HepG2 (cell line): ENCODE data around the gene PCDHB11. TPM values are rescaled to one million over a fixed set of nuclear protein-coding genes. Genes with fewer than 3 reads are reported as not detected.

Experiments used
- EZH2 ChIP-seq: conservative IDR thresholded peaks from 2 replicates; pipeline ENCODE4 v1.6.1; 2012; ENCODE audit warnings: mild to moderate bottlenecking, low read depth, low read length, moderate library complexity
- FOXP4 ChIP-seq: sonication (generic); formaldehyde crosslinking; IDR thresholded peaks from 2 replicates; pipeline ENCODE4 v1.4.0; 2020; ENCODE audit warnings: missing genetic modification reagents
- GATA4 ChIP-seq: sonication (generic); IDR thresholded peaks from 2 replicates; pipeline ENCODE4 v1.6.1; 2016; ENCODE audit warnings: antibody characterized with exemption, low read depth, borderline replicate concordance
- HDAC2 ChIP-seq: sonication (generic); formaldehyde crosslinking; IDR thresholded peaks from 2 replicates; pipeline ENCODE4 v1.4.0; 2020; ENCODE audit warnings: missing genetic modification reagents
- JUNB ChIP-seq: sonication (generic); formaldehyde crosslinking; IDR thresholded peaks from 2 replicates; pipeline ENCODE4 v1.8.0; 2022; ENCODE audit warnings: missing genetic modification reagents, mild to moderate bottlenecking, borderline replicate concordance
- NFIB ChIP-seq: sonication (generic); formaldehyde crosslinking; IDR thresholded peaks from 2 replicates; pipeline ENCODE4 v1.9.0; 2021; ENCODE audit warnings: missing genetic modification reagents, mild to moderate bottlenecking, borderline replicate concordance
- NFYB ChIP-seq: sonication (generic); formaldehyde crosslinking; IDR thresholded peaks from 2 replicates; pipeline ENCODE4 v1.4.0; 2020; ENCODE audit warnings: missing genetic modification reagents
- SP140L ChIP-seq: sonication (generic); formaldehyde crosslinking; IDR thresholded peaks from 2 replicates; pipeline ENCODE4 v1.4.0; 2020; ENCODE audit warnings: missing genetic modification reagents, borderline replicate concordance
- ZNF205 ChIP-seq: IDR thresholded peaks from 2 replicates; pipeline ENCODE4 v1.6.1; 2018; ENCODE audit warnings: missing biosample characterization, missing genetic modification reagents
- ZNF263 ChIP-seq: sonication (generic); formaldehyde crosslinking; IDR thresholded peaks from 2 replicates; pipeline ENCODE4 v1.4.0; 2020; ENCODE audit warnings: missing genetic modification reagents
- ZNF329 ChIP-seq: sonication (generic); formaldehyde crosslinking; IDR thresholded peaks from 2 replicates; pipeline ENCODE4 v1.9.0; 2021; ENCODE audit warnings: low read depth, mild to moderate bottlenecking, missing genetic modification reagents
- ZNF557 ChIP-seq: sonication (generic); formaldehyde crosslinking; IDR thresholded peaks from 2 replicates; pipeline ENCODE4 v1.4.0; 2020; ENCODE audit warnings: missing genetic modification reagents
- ZUFSP ChIP-seq: sonication (generic); formaldehyde crosslinking; IDR thresholded peaks from 2 replicates; pipeline ENCODE4 v1.9.0; 2021; ENCODE audit warnings: missing genetic modification reagents, mild to moderate bottlenecking, borderline replicate concordance
- polyA plus RNA-seq, 8 experiments: library from polyadenylated mRNA; depleted of rRNA in 3 of 8; stranded (reverse) in 7 of 8; unstranded in 1 of 8; fragments of >200 nt; fragmentation: Illumina TruSeq in 4 of 8; extraction: Trizol in 4 of 8; gene quantifications; 2 replicates each; pipeline versions ENCODE4 v1.2.1 to v1.2.3, GENCODE V29; 2011 to 2016; ENCODE audit warnings: low read depth in 4 of 8, missing spikeins in 1 of 8, mixed read lengths in 1 of 8; ENCODE audit not compliant: insufficient read depth in 1 of 8
- total RNA-seq, 5 experiments: library from RNA; depleted of rRNA; stranded (reverse); fragments of >200 nt; fragmentation: Illumina TruSeq; extraction: Trizol; gene quantifications; 2 replicates each; pipeline ENCODE4 v1.2.3, GENCODE V29; 2016; ENCODE audit warnings: low read depth in 1 of 5

The PCDHB11 gene
- total and polyA plus RNA-seq, 2 of the 13 experiments (the other 11 are each of a cell fraction or from before 2014, with no cell fraction given) = 0.07 TPM; not detected in 1

- TF ChIP-seq FOXP4 = no peak
- TF ChIP-seq HDAC2 (CRISPR knock-in tag) = no peak
- no peak for TF ChIP-seq EZH2
- no peak for TF ChIP-seq ZUFSP (CRISPR knock-in tag)
- TF ChIP-seq SP140L (CRISPR knock-in tag) = no peak
- no peak for TF ChIP-seq JUNB (CRISPR knock-in tag)
- TF ChIP-seq NFYB (CRISPR knock-in tag) = no peak
- no peak for TF ChIP-seq ZNF205 (CRISPR knock-in tag)
- TF ChIP-seq ZNF263 (CRISPR knock-in tag) = no peak
- TF ChIP-seq NFIB (CRISPR knock-in tag) = no peak
- no peak for TF ChIP-seq ZNF329 (CRISPR knock-in tag)
- TF ChIP-seq ZNF557 (CRISPR knock-in tag) = no peak
- TF ChIP-seq GATA4 = no peak
These were observed 51.1 kb downstream of the PCDHB11 start (continued) for GRCh38 chr5:141250576-141250975.

Other genes starting within 250 kb of the PCDHB11 start
Only the 30 nearest of the 37 such genes appear.
- not detected in 2 replicates for gene PCDHB1, start 148.3 kb upstream of the PCDHB11 start, total RNA-seq (2016; rRNA removed; fragmentation: Illumina TruSeq; extraction: Trizol)
- not detected in 2 replicates for gene PCDHB1, start 148.3 kb upstream of the PCDHB11 start, polyA plus RNA-seq (2011; rRNA removed)
- 3.6 and 7.1 TPM in 2 replicates for gene PCDHB2, start 105.0 kb upstream of the PCDHB11 start, total RNA-seq (2016; rRNA removed; fragmentation: Illumina TruSeq; extraction: Trizol)
- gene PCDHB2, start 105.0 kb upstream of the PCDHB11 start, polyA plus RNA-seq (2011; rRNA removed) = 7.5 and 8.1 TPM in 2 replicates
- 0.27 and 0.29 TPM in 2 replicates for gene PCDHB3, start 99.2 kb upstream of the PCDHB11 start, total RNA-seq (2016; rRNA removed; fragmentation: Illumina TruSeq; extraction: Trizol)
- 0.25 and 0.31 TPM in 2 replicates for gene PCDHB3, start 99.2 kb upstream of the PCDHB11 start, polyA plus RNA-seq (2011; rRNA removed)
- gene PCDHB4, start 77.8 kb upstream of the PCDHB11 start, total RNA-seq (2016; rRNA removed; fragmentation: Illumina TruSeq; extraction: Trizol) = 0.13 TPM in 1 of 2 replicates, not detected in the other
- 0.08 and 0.13 TPM in 2 replicates for gene PCDHB4, start 77.8 kb upstream of the PCDHB11 start, polyA plus RNA-seq (2011; rRNA removed)
- 0.07 TPM in 1 of 2 replicates, not detected in the other for gene PCDHB5, start 64.4 kb upstream of the PCDHB11 start, total RNA-seq (2016; rRNA removed; fragmentation: Illumina TruSeq; extraction: Trizol)
- gene PCDHB5, start 64.4 kb upstream of the PCDHB11 start, polyA plus RNA-seq (2011; rRNA removed) = 0.03 and 0.08 TPM in 2 replicates
- gene PCDHB6, start 49.6 kb upstream of the PCDHB11 start, total RNA-seq (2016; rRNA removed; fragmentation: Illumina TruSeq; extraction: Trizol) = 0.04 TPM in 1 of 2 replicates, not detected in the other
- 0.01 TPM in 1 of 2 replicates, not detected in the other for gene PCDHB6, start 49.6 kb upstream of the PCDHB11 start, polyA plus RNA-seq (2011; rRNA removed)
- gene PCDHB7, start 27.0 kb upstream of the PCDHB11 start, total RNA-seq (2016; rRNA removed; fragmentation: Illumina TruSeq; extraction: Trizol) = 0.02 TPM in 1 of 2 replicates, not detected in the other
- gene PCDHB7, start 27.0 kb upstream of the PCDHB11 start, polyA plus RNA-seq (2011; rRNA removed) = 0.03 TPM in 1 of 2 replicates, not detected in the other
- gene PCDHB8, start 21.8 kb upstream of the PCDHB11 start, total RNA-seq (2016; rRNA removed; fragmentation: Illumina TruSeq; extraction: Trizol) = 0.34 and 0.82 TPM in 2 replicates
- 0.26 and 0.33 TPM in 2 replicates for gene PCDHB8, start 21.8 kb upstream of the PCDHB11 start, polyA plus RNA-seq (2011; rRNA removed)
- 0.41 and 0.60 TPM in 2 replicates for gene PCDHB16, start 17.2 kb upstream of the PCDHB11 start, total RNA-seq (2016; rRNA removed; fragmentation: Illumina TruSeq; extraction: Trizol)
- gene PCDHB16, start 17.2 kb upstream of the PCDHB11 start, polyA plus RNA-seq (2011; rRNA removed) = 0.66 and 0.89 TPM in 2 replicates
- gene PCDHB9, start 12.5 kb upstream of the PCDHB11 start, total RNA-seq (2016; rRNA removed; fragmentation: Illumina TruSeq; extraction: Trizol) = 0.18 TPM in 1 of 2 replicates, not detected in the other
- gene PCDHB9, start 12.5 kb upstream of the PCDHB11 start, polyA plus RNA-seq (2011; rRNA removed) = 0.17 and 0.33 TPM in 2 replicates
- gene PCDHB10, start 7.3 kb upstream of the PCDHB11 start, total RNA-seq (2016; rRNA removed; fragmentation: Illumina TruSeq; extraction: Trizol) = not detected in 2 replicates
- 0.05 and 0.09 TPM in 2 replicates for gene PCDHB10, start 7.3 kb upstream of the PCDHB11 start, polyA plus RNA-seq (2011; rRNA removed)
- 0.04 TPM in 1 of 2 replicates, not detected in the other for gene PCDHB12, start 9.1 kb downstream of the PCDHB11 start, total RNA-seq (2016; rRNA removed; fragmentation: Illumina TruSeq; extraction: Trizol)
- 0.03 TPM in 2 replicates for gene PCDHB12, start 9.1 kb downstream of the PCDHB11 start, polyA plus RNA-seq (2011; rRNA removed)
- 0.52 and 0.80 TPM in 2 replicates for gene PCDHB13, start 14.3 kb downstream of the PCDHB11 start, total RNA-seq (2016; rRNA removed; fragmentation: Illumina TruSeq; extraction: Trizol)
- gene PCDHB13, start 14.3 kb downstream of the PCDHB11 start, polyA plus RNA-seq (2011; rRNA removed) = 0.57 and 0.63 TPM in 2 replicates
- gene PCDHB14, start 23.7 kb downstream of the PCDHB11 start, total RNA-seq (2016; rRNA removed; fragmentation: Illumina TruSeq; extraction: Trizol) = 0.32 and 0.40 TPM in 2 replicates
- 0.37 and 0.73 TPM in 2 replicates for gene PCDHB14, start 23.7 kb downstream of the PCDHB11 start, polyA plus RNA-seq (2011; rRNA removed)
- gene PCDHB15, start 45.8 kb downstream of the PCDHB11 start, total RNA-seq (2016; rRNA removed; fragmentation: Illumina TruSeq; extraction: Trizol) = 0.22 and 0.27 TPM in 2 replicates
- gene PCDHB15, start 45.8 kb downstream of the PCDHB11 start, polyA plus RNA-seq (2011; rRNA removed) = 0.26 and 0.48 TPM in 2 replicates
- 0.13 TPM in 1 of 2 replicates, not detected in the other for gene SLC25A2, start 104.4 kb downstream of the PCDHB11 start, total RNA-seq (2016; rRNA removed; fragmentation: Illumina TruSeq; extraction: Trizol)
- not detected in 2 replicates for gene SLC25A2, start 104.4 kb downstream of the PCDHB11 start, polyA plus RNA-seq (2011; rRNA removed)
- 61.5 and 96.6 TPM in 2 replicates for gene TAF7, start 121.2 kb downstream of the PCDHB11 start, total RNA-seq (2016; rRNA removed; fragmentation: Illumina TruSeq; extraction: Trizol)
- 36.5 and 41.6 TPM in 2 replicates for gene TAF7, start 121.2 kb downstream of the PCDHB11 start, polyA plus RNA-seq (2011; rRNA removed)
- gene PCDHGA1, start 130.9 kb downstream of the PCDHB11 start, total RNA-seq (2016; rRNA removed; fragmentation: Illumina TruSeq; extraction: Trizol) = 0.04 and 0.31 TPM in 2 replicates
- gene PCDHGA1, start 130.9 kb downstream of the PCDHB11 start, polyA plus RNA-seq (2011; rRNA removed) = 0.40 TPM in 2 replicates
- 0.04 TPM in 1 of 2 replicates, not detected in the other for gene PCDHGA2, start 139.1 kb downstream of the PCDHB11 start, total RNA-seq (2016; rRNA removed; fragmentation: Illumina TruSeq; extraction: Trizol)
- 0.09 and 0.11 TPM in 2 replicates for gene PCDHGA2, start 139.1 kb downstream of the PCDHB11 start, polyA plus RNA-seq (2011; rRNA removed)
- gene PCDHGA3, start 144.2 kb downstream of the PCDHB11 start, total RNA-seq (2016; rRNA removed; fragmentation: Illumina TruSeq; extraction: Trizol) = not detected in 2 replicates
- gene PCDHGA3, start 144.2 kb downstream of the PCDHB11 start, polyA plus RNA-seq (2011; rRNA removed) = 0.03 and 0.05 TPM in 2 replicates
- 0.95 and 2.6 TPM in 2 replicates for gene PCDHGB1, start 150.5 kb downstream of the PCDHB11 start, total RNA-seq (2016; rRNA removed; fragmentation: Illumina TruSeq; extraction: Trizol)
- gene PCDHGB1, start 150.5 kb downstream of the PCDHB11 start, polyA plus RNA-seq (2011; rRNA removed) = 0.95 and 1.0 TPM in 2 replicates
- 0.15 and 0.58 TPM in 2 replicates for gene PCDHGA4, start 155.4 kb downstream of the PCDHB11 start, total RNA-seq (2016; rRNA removed; fragmentation: Illumina TruSeq; extraction: Trizol)
- 0.39 and 0.49 TPM in 2 replicates for gene PCDHGA4, start 155.4 kb downstream of the PCDHB11 start, polyA plus RNA-seq (2011; rRNA removed)
- gene PCDHGB2, start 160.4 kb downstream of the PCDHB11 start, total RNA-seq (2016; rRNA removed; fragmentation: Illumina TruSeq; extraction: Trizol) = 0.64 and 0.77 TPM in 2 replicates
- 0.80 and 0.82 TPM in 2 replicates for gene PCDHGB2, start 160.4 kb downstream of the PCDHB11 start, polyA plus RNA-seq (2011; rRNA removed)
- 0.11 and 0.27 TPM in 2 replicates for gene PCDHGA5, start 164.5 kb downstream of the PCDHB11 start, total RNA-seq (2016; rRNA removed; fragmentation: Illumina TruSeq; extraction: Trizol)
- gene PCDHGA5, start 164.5 kb downstream of the PCDHB11 start, polyA plus RNA-seq (2011; rRNA removed) = 0.32 and 0.40 TPM in 2 replicates
- gene PCDHGB3, start 170.6 kb downstream of the PCDHB11 start, total RNA-seq (2016; rRNA removed; fragmentation: Illumina TruSeq; extraction: Trizol) = 0.13 and 0.40 TPM in 2 replicates
- 0.44 and 0.67 TPM in 2 replicates for gene PCDHGB3, start 170.6 kb downstream of the PCDHB11 start, polyA plus RNA-seq (2011; rRNA removed)
- 0.13 and 0.33 TPM in 2 replicates for gene PCDHGA6, start 174.3 kb downstream of the PCDHB11 start, total RNA-seq (2016; rRNA removed; fragmentation: Illumina TruSeq; extraction: Trizol)
- 0.51 and 0.54 TPM in 2 replicates for gene PCDHGA6, start 174.3 kb downstream of the PCDHB11 start, polyA plus RNA-seq (2011; rRNA removed)
- gene PCDHGA7, start 183.1 kb downstream of the PCDHB11 start, total RNA-seq (2016; rRNA removed; fragmentation: Illumina TruSeq; extraction: Trizol) = 0.17 and 0.31 TPM in 2 replicates
- gene PCDHGA7, start 183.1 kb downstream of the PCDHB11 start, polyA plus RNA-seq (2011; rRNA removed) = 0.11 and 0.13 TPM in 2 replicates
- 1.7 and 3.3 TPM in 2 replicates for gene PCDHGB4, start 188.1 kb downstream of the PCDHB11 start, total RNA-seq (2016; rRNA removed; fragmentation: Illumina TruSeq; extraction: Trizol)
- 1.7 and 2.1 TPM in 2 replicates for gene PCDHGB4, start 188.1 kb downstream of the PCDHB11 start, polyA plus RNA-seq (2011; rRNA removed)
- 0.08 and 0.29 TPM in 2 replicates for gene PCDHGA8, start 193.0 kb downstream of the PCDHB11 start, total RNA-seq (2016; rRNA removed; fragmentation: Illumina TruSeq; extraction: Trizol)
- 0.04 and 0.05 TPM in 2 replicates for gene PCDHGA8, start 193.0 kb downstream of the PCDHB11 start, polyA plus RNA-seq (2011; rRNA removed)
- 0.44 TPM in 1 of 2 replicates, not detected in the other for gene PCDHGB5, start 198.3 kb downstream of the PCDHB11 start, total RNA-seq (2016; rRNA removed; fragmentation: Illumina TruSeq; extraction: Trizol)
- 0.08 and 0.13 TPM in 2 replicates for gene PCDHGB5, start 198.3 kb downstream of the PCDHB11 start, polyA plus RNA-seq (2011; rRNA removed)